H1 (cell line): Measurements from ENCODE around the gene SEMA3F. TPM values are rescaled to one million over a fixed set of nuclear protein-coding genes. Genes with fewer than 3 reads are reported as not detected.

Experiments used
- CHD2 ChIP-seq: IDR thresholded peaks from 2 replicates; pipeline ENCODE4 v1.6.1; 2012; ENCODE audit warnings: low read length, improper control_type of control experiment
- GABPA ChIP-seq: IDR thresholded peaks from 2 replicates; pipeline ENCODE4 v1.6.1; 2011; ENCODE audit warnings: mild to moderate bottlenecking, low read length, moderate library complexity, borderline replicate concordance; ENCODE audit not compliant: insufficient read depth
- JUN ChIP-seq: IDR thresholded peaks from 2 replicates; pipeline ENCODE4 v1.6.1; 2011; ENCODE audit warnings: low read depth, mild to moderate bottlenecking, improper control_type of control experiment, low read length
- TCF12 ChIP-seq: IDR thresholded peaks from 2 replicates; pipeline ENCODE4 v1.6.1; 2011; ENCODE audit warnings: low read depth, mild to moderate bottlenecking, low read length
- polyA plus RNA-seq, 7 experiments: library from polyadenylated mRNA; depleted of rRNA in 3 of 7; stranded (reverse) in 5 of 7; unstranded in 2 of 7; fragments of >200 nt in 5 of 7; fragments of 200-250 nt in 2 of 7; gene quantifications; 1 replicate in 5 of 7; 2 replicates in 1 of 7; 4 replicates in 1 of 7; pipeline versions ENCODE4 v1.2.1 to v1.2.3, GENCODE V29; 2011 to 2013; ENCODE audit warnings: missing spikeins in 2 of 7, mixed read lengths in 2 of 7
- total RNA-seq: library from RNA; stranded (reverse); fragmentation: NEBNext Ultra II Directional; extraction: Animal tissue kit (Norgen Biotek cat#: 25700); gene quantifications from 2 replicates; pipeline ENCODE4 v1.2.1, GENCODE V29; 2021

SEMA3F gene
- total and polyA plus RNA-seq, 2 of the 8 experiments (the other 6 are each of a cell fraction or from before 2014, with no cell fraction given) = 20.3 to 37.0 TPM

GRCh38 chr3:50236484-50237132, 81.5 kb downstream of the SEMA3F start (continued):
- TF ChIP-seq JUN = no peak
- TF ChIP-seq GABPA = no peak
- TF ChIP-seq CHD2 = no peak
- TF ChIP-seq TCF12 = no peak
